Myocyte (in vitro differentiated cells): Measurements from ENCODE around the gene CDX2. TPM values are rescaled to one million over a fixed set of nuclear protein-coding genes. Genes with fewer than 3 reads are reported as not detected.

Experiments used
- DNase-seq: peaks from one replicate; pipeline ENCODE4 v3.0.0-alpha.2; 2012; ENCODE audit warnings: low read depth
- total RNA-seq: library from RNA; depleted of rRNA; stranded (reverse); fragments of >200 nt; gene quantifications from 2 replicates; pipeline ENCODE4 v1.2.3, GENCODE V29; 2014

Gene CDX2
- total RNA-seq, 1 donor from 2014 or later, result not detected

- DNase-seq, result no peak
Observed at GRCh38 chr13:27979001-27979643, 10.0 kb upstream of the CDX2 start.

- no peak for DNase-seq
Observed at GRCh38 chr13:27978301-27978968, 9.3 kb upstream of the CDX2 start.

GRCh38 chr13:27977476-27978300 lies 8.6 kb upstream of the CDX2 start:
- no peak for DNase-seq

GRCh38 chr13:27976362-27977091 lies 7.4 kb upstream of the CDX2 start:
- DNase-seq, result no peak

- DNase-seq, result no peak
Observed at GRCh38 chr13:27975564-27976361, 6.6 kb upstream of the CDX2 start.

GRCh38 chr13:27973961-27974662 lies 5.0 kb upstream of the CDX2 start:
- no peak for DNase-seq

GRCh38 chr13:27973291-27973690 lies 4.2 kb upstream of the CDX2 start:
- no peak for DNase-seq

GRCh38 chr13:27972478-27972820 lies 3.3 kb upstream of the CDX2 start:
- no peak for DNase-seq

- no peak for DNase-seq
Observed at GRCh38 chr13:27971776-27972477, 2.8 kb upstream of the CDX2 start.

- no peak for DNase-seq
Observed at GRCh38 chr13:27971236-27971645, 2.1 kb upstream of the CDX2 start.

- no peak for DNase-seq
Observed at GRCh38 chr13:27970382-27971235, 1.5 kb upstream of the CDX2 start.

- no peak for DNase-seq
Observed at GRCh38 chr13:27969866-27970229, 733 bp upstream of the CDX2 start.

GRCh38 chr13:27968316-27969081 lies 616 bp downstream of the CDX2 start:
- DNase-seq, result no peak

- no peak for DNase-seq
Observed at GRCh38 chr13:27967736-27968315, 1.3 kb downstream of the CDX2 start.

- no peak for DNase-seq
Observed at GRCh38 chr13:27967203-27967735, 1.8 kb downstream of the CDX2 start.

- no peak for DNase-seq
Observed at GRCh38 chr13:27966641-27967202, 2.4 kb downstream of the CDX2 start.
